Fibroblast of lung (primary cell): ENCODE data around the gene GOLPH3.

Experiments
- EZH2 ChIP-seq: IDR thresholded peaks from 2 replicates; pipeline ENCODE4 v1.5.1; 2012; ENCODE audit warnings: low read length, control low read depth, mild to moderate bottlenecking; ENCODE audit errors: missing control alignments
- TF ChIP-seq, protein P1 (sequence below), 2 donors: IDR thresholded peaks in 1 of 2; conservative IDR thresholded peaks in 1 of 2; 1 replicate in 1 of 2; 2 replicates in 1 of 2; pipeline ENCODE4 v1.5.1; 2011 to 2012; ENCODE audit warnings: low read length in 2 of 2, control low read depth in 1 of 2, inconsistent platforms in 1 of 2, low read depth in 1 of 2, mild to moderate bottlenecking in 1 of 2

DNA sequence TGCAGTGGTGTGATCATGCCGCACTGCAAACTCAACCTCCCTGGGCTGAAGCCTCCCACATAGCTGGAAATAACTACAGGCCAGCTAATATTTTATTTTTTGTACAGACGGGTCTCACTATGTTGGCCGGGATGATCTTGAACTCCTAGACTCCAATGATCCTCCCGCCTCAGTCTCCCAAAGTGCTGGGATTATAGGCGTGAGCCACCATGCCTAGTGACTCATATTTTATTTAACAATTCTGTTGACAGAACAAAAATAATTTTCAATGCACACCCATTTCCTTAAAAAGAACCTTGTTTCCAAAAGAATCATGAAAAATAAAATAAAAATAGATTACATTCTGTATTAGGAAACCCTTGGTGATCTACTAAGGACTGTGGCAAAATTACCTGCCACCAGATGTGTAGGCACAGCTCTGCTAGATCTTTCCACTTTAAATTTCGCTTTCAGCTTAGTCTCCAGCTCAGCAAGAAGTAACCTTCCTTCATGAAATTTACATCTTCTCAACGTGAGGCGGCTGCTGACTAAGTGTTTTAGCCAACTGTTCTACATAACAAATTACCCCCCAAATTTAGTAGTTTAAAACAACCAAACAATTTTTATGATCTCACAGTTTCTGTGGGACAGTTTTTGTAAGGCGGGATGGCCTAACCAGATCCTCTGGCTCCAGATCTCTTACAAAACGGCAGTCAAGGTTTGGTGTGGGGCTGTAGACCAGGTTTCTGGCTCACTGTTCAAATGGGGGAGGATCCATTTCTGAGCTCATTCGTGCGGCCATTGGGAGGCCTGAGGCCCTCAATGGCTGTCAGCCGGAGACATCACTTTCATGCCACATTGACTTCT, 32.6 kb upstream of the GOLPH3 start:
- TF ChIP-seq EZH2 = no peak
- TF ChIP-seq, protein P1, sequence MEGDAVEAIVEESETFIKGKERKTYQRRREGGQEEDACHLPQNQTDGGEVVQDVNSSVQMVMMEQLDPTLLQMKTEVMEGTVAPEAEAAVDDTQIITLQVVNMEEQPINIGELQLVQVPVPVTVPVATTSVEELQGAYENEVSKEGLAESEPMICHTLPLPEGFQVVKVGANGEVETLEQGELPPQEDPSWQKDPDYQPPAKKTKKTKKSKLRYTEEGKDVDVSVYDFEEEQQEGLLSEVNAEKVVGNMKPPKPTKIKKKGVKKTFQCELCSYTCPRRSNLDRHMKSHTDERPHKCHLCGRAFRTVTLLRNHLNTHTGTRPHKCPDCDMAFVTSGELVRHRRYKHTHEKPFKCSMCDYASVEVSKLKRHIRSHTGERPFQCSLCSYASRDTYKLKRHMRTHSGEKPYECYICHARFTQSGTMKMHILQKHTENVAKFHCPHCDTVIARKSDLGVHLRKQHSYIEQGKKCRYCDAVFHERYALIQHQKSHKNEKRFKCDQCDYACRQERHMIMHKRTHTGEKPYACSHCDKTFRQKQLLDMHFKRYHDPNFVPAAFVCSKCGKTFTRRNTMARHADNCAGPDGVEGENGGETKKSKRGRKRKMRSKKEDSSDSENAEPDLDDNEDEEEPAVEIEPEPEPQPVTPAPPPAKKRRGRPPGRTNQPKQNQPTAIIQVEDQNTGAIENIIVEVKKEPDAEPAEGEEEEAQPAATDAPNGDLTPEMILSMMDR (conservative IDR thresholded peaks at IDR 0.05 in 1 of 2, IDR thresholded peaks at IDR 0.05 in 1 of 2; ENCODE audit: low read depth in 1 of 2, low read length in 2 of 2) = no peak
